GM10266 (cell line): ENCODE data around the gene MACROH2A1.

ENCODE experiments used
- DNase-seq: peaks from one replicate; pipeline ENCODE4 v3.0.0; 2012; ENCODE audit errors: extremely low spot score
- TF ChIP-seq, protein P1 (sequence below): IDR thresholded peaks from 2 replicates; pipeline ENCODE4 v1.5.1; 2012; ENCODE audit warnings: mild to moderate bottlenecking, low read depth; ENCODE audit not compliant: control insufficient read depth, insufficient read depth; ENCODE audit errors: missing control alignments

MACROH2A1 gene

DNA sequence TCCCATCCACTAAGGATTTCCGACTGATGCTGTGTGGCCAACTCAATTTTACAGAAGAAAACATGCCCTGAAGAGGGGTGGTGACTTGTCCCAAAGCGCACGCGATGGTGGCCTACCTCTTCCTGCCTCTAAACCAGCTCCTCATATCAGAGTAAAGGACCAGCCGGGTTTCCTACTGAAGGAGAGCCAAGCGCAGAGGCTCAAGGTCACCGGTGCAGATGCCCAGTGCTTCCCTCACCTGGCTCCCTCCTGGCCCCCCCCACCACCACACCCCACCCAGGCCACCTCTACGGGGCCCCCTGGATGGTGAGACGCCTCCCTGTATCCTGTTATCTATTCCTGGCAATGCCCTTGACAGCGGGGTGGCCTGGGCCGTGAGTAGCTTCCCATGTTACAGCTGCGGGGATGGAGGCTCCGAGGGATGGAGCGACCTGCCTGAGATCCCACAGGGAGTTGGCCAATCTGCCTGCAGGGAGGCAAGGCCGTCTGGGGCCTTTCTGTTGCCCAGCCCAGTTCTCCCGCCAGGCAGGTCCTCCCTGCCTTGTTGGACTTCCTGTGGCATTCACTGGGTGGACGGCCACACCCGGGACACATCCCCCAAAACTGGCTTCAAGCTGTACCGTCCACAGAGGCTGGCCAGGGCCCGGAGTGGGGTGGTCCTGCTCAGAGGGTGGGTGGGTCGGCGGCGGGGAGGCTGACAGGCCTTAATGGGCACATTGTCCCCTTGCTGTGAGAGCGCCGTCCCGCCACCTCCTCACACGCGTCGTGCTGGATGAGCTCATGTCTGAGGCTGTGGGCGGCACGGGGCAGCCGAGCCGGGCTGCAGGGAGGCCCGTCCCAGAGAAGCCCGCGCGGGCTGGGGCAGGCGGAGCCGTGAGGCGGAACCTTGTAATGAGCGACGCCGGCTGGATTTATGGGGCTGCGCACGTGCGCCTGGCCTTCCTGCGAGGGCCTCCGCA lies 72.5 kb downstream of the MACROH2A1 start:
- TF ChIP-seq, protein P1, sequence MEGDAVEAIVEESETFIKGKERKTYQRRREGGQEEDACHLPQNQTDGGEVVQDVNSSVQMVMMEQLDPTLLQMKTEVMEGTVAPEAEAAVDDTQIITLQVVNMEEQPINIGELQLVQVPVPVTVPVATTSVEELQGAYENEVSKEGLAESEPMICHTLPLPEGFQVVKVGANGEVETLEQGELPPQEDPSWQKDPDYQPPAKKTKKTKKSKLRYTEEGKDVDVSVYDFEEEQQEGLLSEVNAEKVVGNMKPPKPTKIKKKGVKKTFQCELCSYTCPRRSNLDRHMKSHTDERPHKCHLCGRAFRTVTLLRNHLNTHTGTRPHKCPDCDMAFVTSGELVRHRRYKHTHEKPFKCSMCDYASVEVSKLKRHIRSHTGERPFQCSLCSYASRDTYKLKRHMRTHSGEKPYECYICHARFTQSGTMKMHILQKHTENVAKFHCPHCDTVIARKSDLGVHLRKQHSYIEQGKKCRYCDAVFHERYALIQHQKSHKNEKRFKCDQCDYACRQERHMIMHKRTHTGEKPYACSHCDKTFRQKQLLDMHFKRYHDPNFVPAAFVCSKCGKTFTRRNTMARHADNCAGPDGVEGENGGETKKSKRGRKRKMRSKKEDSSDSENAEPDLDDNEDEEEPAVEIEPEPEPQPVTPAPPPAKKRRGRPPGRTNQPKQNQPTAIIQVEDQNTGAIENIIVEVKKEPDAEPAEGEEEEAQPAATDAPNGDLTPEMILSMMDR: no peak
- DNase-seq: no peak

DNA sequence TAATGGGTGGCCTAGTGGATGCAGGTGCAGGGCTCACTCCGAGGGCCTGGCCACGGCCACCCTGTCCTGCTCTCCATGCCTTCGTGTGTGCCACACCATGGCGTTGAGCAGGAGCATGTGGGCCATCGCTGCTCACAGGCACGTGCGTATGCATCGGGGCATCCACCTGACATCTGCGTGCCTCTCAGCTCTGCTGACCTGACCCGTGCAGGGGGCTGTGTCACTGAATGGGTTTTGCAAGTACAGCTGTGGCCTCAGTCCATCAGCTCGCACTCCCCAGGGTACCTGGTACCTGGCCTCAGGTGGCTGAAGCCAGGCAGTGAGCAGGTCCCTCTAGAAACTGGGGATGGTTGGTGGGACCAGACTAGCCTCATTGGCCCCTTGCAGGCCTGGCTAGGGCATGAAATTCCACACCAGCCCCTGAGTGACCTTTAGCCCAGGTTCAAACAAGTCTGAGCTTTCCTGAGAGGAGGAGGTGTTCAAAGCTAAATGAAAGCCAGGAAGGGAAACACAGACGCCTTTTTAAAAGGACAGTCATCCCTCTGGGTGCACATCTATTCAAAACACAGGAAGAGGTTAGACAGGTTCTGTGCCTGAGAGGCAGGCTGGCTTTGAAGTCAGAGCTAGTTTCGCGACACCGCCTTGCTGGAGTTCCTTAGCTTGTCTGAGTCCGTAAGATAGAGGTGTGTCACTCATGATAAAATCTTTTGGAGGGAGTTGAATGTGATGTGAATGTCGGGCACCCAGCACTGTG lies 74.0 kb downstream of the MACROH2A1 start:
- no peak for DNase-seq

GRCh38 chr5:135324160-135324559 lies 74.9 kb downstream of the MACROH2A1 start:
- TF ChIP-seq, protein P1: no peak

More for the DNA sequence above, 74.0 kb downstream of the MACROH2A1 start:
- TF ChIP-seq, protein P1: no peak

DNA sequence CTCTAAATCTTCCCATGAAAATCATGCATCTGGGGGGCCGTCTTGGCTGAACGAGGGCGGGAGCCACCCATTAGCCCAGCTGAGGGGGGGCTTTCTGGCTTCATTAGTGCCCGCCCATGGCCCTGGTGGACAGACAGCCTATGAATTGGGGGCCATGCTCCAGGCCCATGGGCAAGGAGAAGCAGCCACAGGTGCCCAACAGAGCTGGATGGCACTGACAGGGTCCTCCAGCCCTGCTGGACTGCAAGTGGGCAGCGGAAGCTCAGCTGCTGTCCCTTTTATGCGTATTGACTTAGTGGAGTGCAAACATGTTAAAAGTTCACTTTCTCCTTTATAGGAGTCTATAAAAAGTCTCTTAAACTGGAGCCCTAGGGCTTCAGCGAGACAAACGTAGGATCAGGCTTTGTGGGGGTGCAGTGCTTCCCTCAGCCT lies 75.3 kb downstream of the MACROH2A1 start:
- TF ChIP-seq, protein P1: no peak
- DNase-seq: no peak

More at GRCh38 chr5:135324160-135324559, 74.9 kb downstream of the MACROH2A1 start:
- no peak for DNase-seq

DNA sequence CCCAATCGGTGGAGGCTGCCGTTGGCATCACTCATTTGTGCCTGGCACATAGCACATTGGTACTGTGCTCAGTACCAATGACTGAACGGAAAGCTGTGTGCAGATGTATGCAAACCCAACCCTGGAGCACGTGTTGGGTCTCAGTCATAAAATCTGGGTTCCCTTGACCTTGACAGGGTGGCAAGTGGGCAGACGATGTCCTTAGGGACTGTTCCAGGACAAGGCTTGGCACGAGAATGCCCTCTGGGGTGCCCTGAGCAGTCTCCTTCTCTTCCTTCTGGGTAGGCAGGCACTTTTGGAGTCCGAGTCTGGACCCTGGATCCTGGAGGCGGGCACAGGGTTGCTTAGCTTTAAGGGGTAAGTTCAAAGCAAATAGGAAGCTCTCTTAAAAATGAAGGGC lies 75.8 kb downstream of the MACROH2A1 start:
- TF ChIP-seq, protein P1: no peak
- no peak for DNase-seq

DNA sequence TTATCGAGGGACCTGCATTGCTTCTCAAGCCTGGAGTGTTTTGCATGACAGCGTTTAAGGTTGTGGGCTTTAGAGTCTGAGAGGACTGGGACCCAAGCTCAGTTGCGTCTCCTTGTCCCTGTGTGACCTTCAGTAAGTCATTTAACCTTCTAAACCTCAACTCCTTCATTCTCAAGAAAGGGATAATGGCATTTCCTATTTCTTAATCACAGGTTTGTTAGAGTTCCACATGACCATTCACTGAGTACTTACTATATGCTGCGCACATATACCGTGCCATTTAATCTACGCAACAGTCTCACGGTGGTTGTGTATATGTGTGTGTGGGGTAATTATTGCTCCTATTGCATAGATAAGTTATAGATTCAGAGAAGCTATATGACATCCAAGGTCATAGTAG lies 76.3 kb downstream of the MACROH2A1 start:
- TF ChIP-seq, protein P1: no peak
- no peak for DNase-seq
